ENCODE data around the gene MUC13.

DNA sequence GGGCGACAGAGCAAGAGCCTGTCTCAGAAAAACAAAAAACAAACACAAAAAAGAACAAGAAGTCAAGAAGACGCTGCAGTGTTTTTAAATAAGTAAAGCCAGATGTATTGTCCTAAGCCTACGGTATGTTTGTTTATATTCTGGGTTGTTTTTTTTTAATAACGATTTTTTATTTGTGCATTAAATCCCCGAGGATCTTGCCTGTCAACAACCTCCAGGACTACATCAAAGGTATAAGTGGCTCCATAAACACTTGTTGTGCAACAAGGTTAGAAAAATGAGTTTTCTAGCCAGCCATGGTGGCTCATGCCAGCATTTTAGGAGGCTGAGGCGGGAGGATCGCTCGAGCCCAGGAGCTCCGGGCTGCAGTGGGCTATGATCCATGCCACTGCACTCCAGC lies 73.5 kb downstream of the MUC13 start:
- TF ChIP-seq, protein P1, sequence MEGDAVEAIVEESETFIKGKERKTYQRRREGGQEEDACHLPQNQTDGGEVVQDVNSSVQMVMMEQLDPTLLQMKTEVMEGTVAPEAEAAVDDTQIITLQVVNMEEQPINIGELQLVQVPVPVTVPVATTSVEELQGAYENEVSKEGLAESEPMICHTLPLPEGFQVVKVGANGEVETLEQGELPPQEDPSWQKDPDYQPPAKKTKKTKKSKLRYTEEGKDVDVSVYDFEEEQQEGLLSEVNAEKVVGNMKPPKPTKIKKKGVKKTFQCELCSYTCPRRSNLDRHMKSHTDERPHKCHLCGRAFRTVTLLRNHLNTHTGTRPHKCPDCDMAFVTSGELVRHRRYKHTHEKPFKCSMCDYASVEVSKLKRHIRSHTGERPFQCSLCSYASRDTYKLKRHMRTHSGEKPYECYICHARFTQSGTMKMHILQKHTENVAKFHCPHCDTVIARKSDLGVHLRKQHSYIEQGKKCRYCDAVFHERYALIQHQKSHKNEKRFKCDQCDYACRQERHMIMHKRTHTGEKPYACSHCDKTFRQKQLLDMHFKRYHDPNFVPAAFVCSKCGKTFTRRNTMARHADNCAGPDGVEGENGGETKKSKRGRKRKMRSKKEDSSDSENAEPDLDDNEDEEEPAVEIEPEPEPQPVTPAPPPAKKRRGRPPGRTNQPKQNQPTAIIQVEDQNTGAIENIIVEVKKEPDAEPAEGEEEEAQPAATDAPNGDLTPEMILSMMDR (IDR thresholded peaks at IDR 0.05 in 4 of 5, conservative IDR thresholded peaks at IDR 0.05 in 1 of 5), result no peak
- no peak for TF ChIP-seq POLR2A (IDR thresholded peaks at IDR 0.05)

Data from gastrocnemius medialis (tissue), 4 donors.